ENCODE results near the gene SFTA2. TPM values are rescaled to one million over a fixed set of nuclear protein-coding genes. Genes with fewer than 3 reads are reported as not detected.

Gene SFTA2
- total and polyA plus RNA-seq, 10 of the 15 experiments (the other 5 are each of a cell fraction or from before 2014, with no cell fraction given), result 0.15 to 0.92 (median 0.33) TPM; not detected in 4

DNA sequence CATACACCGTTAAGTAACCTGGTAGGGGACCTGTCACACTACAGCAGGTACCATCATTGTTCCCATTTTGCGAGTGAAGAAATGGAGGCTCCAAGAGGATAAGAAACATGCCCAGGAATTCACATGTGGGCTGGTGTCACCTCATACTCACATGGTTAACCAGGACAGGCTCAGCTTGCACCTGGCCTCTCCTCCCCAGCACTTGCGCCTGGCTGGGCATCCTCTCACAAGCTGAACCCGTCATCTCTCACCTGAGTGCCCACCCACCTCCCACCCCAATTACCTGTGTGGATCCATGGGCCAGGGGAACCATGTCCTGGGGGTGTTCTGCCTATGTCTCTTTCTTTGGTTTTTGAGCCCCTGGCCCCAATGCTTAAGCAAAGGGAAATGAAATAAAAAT is 1.5 kb downstream of the SFTA2 start:
- ATAC-seq (no peak), FAIRE-seq (no peak), DNase-seq (ENCODE audit: low read depth, low spot score) (no peak)
- 55% methylated on average over 4 of the region's 4 CpGs for WGBS (ENCODE audit: insufficient coverage, insufficient replicate concordance, low lambda C conversion rate, missing lambda C conversion rate)
- CTCF ChIA-PET, result interaction anchor here (0.9 to 1.2 kb wide), 2 partner anchors 12 to 15 kb away, joined by 3 read pairs; no protein-coding TSS in a partner anchor
- intact Hi-C loops (cut with micrococcal nuclease; ENCODE audit: unreplicated experiment) (no loop called here), in situ Hi-C loops (cut with MboI) (no loop called here)
- TF ChIP-seq POU2F2 (IDR thresholded peaks at IDR 0.05; ENCODE audit: borderline replicate concordance, low read depth, low read length) (no peak), ETV6 (conservative IDR thresholded peaks at IDR 0.05 in 1 of 2, IDR thresholded peaks at IDR 0.05 in 1 of 2; ENCODE audit: borderline replicate concordance in 1 of 2, low read depth in 1 of 2) (no peak)
- SMC1A ChIA-PET (ENCODE audit: uncharacterized antibody, unreplicated experiment), result interaction anchor here (0.6 kb wide), 1 partner anchor 202 kb away, joined by 3 read pairs; no protein-coding TSS in a partner anchor
- Histone ChIP-seq H3K4me1 (ENCODE audit: control insufficient read depth, insufficient read depth, low read length) (no peaks in the 10 kb centered on the region), H2AFZ (ENCODE audit: control insufficient read depth, low read depth, low read length) (no peak overlapping the region), H3K27me3 (replicated peaks in 1 of 2; ENCODE audit: control insufficient read depth in 2 of 2, insufficient read depth in 2 of 2, low read length in 1 of 2) (0 out of 4 replicates have a peak, but pooled peaks cover 0 to 2% of the 10 kb centered on the region in 2 experiments), H4K20me1 (ENCODE audit: control insufficient read depth, insufficient read depth) (no peaks in the 10 kb centered on the region), H3K36me3 (ENCODE audit: control insufficient read depth in 2 of 2, insufficient read depth in 2 of 2, low read length in 1 of 2) (peaks cover 6 to 7% of the 10 kb centered on the region in 2 experiments; a peak in 3 of 4 replicates), H3K79me2 (ENCODE audit: control insufficient read depth, insufficient read depth, low read length) (no peaks in the 10 kb centered on the region), H3K4me3 (no peak overlapping the region), H3K27ac (ENCODE audit: control insufficient read depth, insufficient read depth) (no peak overlapping the region), H3K9me3 (replicated peaks; ENCODE audit: control insufficient read depth, insufficient read depth, low read length) (no peaks in the 10 kb centered on the region), H3K4me2 (ENCODE audit: control insufficient read depth, insufficient read depth) (no peak overlapping the region), H3K9ac (ENCODE audit: control insufficient read depth, insufficient read depth, low read length) (no peak overlapping the region)
- RAD21 ChIA-PET (ENCODE audit: unreplicated experiment), result no interaction called here
- BruUV-seq (replicated peaks), result no TSS peak
- POLR2A ChIA-PET, result interaction anchor here (0.6 kb wide), 1 partner anchor 1346 kb away, joined by 3 read pairs; no protein-coding TSS in a partner anchor

GRCh38 chr6:30928677-30929076 is 3.3 kb downstream of the SFTA2 start:
- ATAC-seq (no peak), FAIRE-seq (no peak), DNase-seq (ENCODE audit: low read depth, low spot score) (no peak)
- Histone ChIP-seq H3K9me3 (replicated peaks; ENCODE audit: control insufficient read depth, insufficient read depth, low read length) (no peaks in the 10 kb centered on the region), H3K4me2 (ENCODE audit: control insufficient read depth, insufficient read depth) (no peak overlapping the region), H3K27ac (ENCODE audit: control insufficient read depth, insufficient read depth) (no peak overlapping the region), H3K4me3 (no peak overlapping the region), H3K36me3 (ENCODE audit: control insufficient read depth in 2 of 2, insufficient read depth in 2 of 2, low read length in 1 of 2) (peaks cover 8% of the 10 kb centered on the region in 2 experiments; a peak in 3 of 4 replicates), H3K27me3 (replicated peaks in 1 of 2; ENCODE audit: control insufficient read depth in 2 of 2, insufficient read depth in 2 of 2, low read length in 1 of 2) (no peaks in the 10 kb centered on the region), H3K4me1 (ENCODE audit: control insufficient read depth, insufficient read depth, low read length) (no peaks in the 10 kb centered on the region), H3K79me2 (ENCODE audit: control insufficient read depth, insufficient read depth, low read length) (no peaks in the 10 kb centered on the region), H4K20me1 (ENCODE audit: control insufficient read depth, insufficient read depth) (no peaks in the 10 kb centered on the region), H2AFZ (ENCODE audit: control insufficient read depth, low read depth, low read length) (no peak overlapping the region), H3K9ac (ENCODE audit: control insufficient read depth, insufficient read depth, low read length) (no peak overlapping the region)
- TF ChIP-seq NBN (IDR thresholded peaks at IDR 0.05) (no peak), SPI1 (IDR thresholded peaks at IDR 0.05; ENCODE audit: borderline replicate concordance, insufficient read depth, low read depth, low read length) (no peak), HDGF (IDR thresholded peaks at IDR 0.05) (no peak), TBL1XR1 (IDR thresholded peaks at IDR 0.05; ENCODE audit: low read depth, low read length) (no peak), CHD2 (IDR thresholded peaks at IDR 0.05; ENCODE audit: borderline replicate concordance, low read depth, low read length) (no peak)
- TF ChIP-seq, protein P1, sequence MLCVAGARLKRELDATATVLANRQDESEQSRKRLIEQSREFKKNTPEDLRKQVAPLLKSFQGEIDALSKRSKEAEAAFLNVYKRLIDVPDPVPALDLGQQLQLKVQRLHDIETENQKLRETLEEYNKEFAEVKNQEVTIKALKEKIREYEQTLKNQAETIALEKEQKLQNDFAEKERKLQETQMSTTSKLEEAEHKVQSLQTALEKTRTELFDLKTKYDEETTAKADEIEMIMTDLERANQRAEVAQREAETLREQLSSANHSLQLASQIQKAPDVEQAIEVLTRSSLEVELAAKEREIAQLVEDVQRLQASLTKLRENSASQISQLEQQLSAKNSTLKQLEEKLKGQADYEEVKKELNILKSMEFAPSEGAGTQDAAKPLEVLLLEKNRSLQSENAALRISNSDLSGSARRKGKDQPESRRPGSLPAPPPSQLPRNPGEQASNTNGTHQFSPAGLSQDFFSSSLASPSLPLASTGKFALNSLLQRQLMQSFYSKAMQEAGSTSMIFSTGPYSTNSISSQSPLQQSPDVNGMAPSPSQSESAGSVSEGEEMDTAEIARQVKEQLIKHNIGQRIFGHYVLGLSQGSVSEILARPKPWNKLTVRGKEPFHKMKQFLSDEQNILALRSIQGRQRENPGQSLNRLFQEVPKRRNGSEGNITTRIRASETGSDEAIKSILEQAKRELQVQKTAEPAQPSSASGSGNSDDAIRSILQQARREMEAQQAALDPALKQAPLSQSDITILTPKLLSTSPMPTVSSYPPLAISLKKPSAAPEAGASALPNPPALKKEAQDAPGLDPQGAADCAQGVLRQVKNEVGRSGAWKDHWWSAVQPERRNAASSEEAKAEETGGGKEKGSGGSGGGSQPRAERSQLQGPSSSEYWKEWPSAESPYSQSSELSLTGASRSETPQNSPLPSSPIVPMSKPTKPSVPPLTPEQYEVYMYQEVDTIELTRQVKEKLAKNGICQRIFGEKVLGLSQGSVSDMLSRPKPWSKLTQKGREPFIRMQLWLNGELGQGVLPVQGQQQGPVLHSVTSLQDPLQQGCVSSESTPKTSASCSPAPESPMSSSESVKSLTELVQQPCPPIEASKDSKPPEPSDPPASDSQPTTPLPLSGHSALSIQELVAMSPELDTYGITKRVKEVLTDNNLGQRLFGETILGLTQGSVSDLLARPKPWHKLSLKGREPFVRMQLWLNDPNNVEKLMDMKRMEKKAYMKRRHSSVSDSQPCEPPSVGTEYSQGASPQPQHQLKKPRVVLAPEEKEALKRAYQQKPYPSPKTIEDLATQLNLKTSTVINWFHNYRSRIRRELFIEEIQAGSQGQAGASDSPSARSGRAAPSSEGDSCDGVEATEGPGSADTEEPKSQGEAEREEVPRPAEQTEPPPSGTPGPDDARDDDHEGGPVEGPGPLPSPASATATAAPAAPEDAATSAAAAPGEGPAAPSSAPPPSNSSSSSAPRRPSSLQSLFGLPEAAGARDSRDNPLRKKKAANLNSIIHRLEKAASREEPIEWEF (IDR thresholded peaks at IDR 0.05; ENCODE audit: insufficient replicate concordance, low read depth, low read length), result no peak
- BruUV-seq (replicated peaks), result no TSS peak
- WGBS (ENCODE audit: insufficient coverage, insufficient replicate concordance, low lambda C conversion rate, missing lambda C conversion rate), result 100% methylated on average over 3 of the region's 3 CpGs
- CTCF ChIA-PET, result no interaction called here
- POLR2A ChIA-PET, result interaction anchor here (0.6 kb wide), 1 partner anchor 57 kb away, joined by 3 read pairs; no protein-coding TSS in a partner anchor
- RAD21 ChIA-PET (ENCODE audit: unreplicated experiment), result no interaction called here
- intact Hi-C loops (cut with micrococcal nuclease; ENCODE audit: unreplicated experiment) (no loop called here), in situ Hi-C loops (cut with MboI) (no loop called here)
- SMC1A ChIA-PET (ENCODE audit: uncharacterized antibody, unreplicated experiment), result no interaction called here
